HG02678 (cell line): Measurements from ENCODE around the gene ULK3.

Source experiments
- ATAC-seq: cut with Tn5 transposase; IDR thresholded peaks from one replicate; pipeline ENCODE4 v1.9.1; 2021; ENCODE audit warnings: mild to moderate bottlenecking, moderate library complexity; ENCODE audit not compliant: unreplicated experiment

ULK3 gene

GRCh38 chr15:74787251-74788041, 55.5 kb downstream of the ULK3 start:
- peak; percentile 47 for ATAC-seq

DNA sequence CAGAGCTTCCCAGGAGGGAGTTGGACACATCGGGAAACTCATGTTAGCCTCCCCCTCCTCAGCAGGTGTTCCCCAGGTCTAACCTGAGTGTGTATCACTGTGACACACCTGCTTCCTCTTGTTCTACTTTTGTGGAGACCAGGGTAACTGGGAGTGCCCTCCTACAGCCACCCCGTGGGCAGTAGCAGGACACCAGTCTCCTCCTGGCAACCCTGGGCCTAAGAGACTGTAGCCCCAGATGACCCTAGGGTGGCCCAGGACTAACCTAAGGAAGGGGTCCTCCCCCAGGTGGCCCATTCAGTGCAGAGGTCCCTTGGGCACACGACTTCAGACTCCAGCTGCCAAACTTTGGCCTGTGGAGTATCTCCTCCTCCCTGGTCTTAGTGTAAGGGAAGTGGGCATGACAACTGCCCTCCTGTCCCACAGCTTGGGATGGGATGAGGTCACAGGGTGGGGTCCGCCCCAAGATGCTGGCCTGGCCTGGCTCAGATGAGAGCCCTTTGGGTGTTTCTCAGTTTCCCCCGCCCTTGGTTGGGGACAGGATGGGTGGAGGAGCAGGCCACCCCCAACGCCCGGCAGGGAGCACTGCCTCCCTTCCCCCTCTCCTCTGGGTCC, 56.3 kb downstream of the ULK3 start:
- no peak for ATAC-seq
